Thyroid gland (tissue), 4 donors: ENCODE measurements around the gene KCNQ1. TPM values are rescaled to one million over a fixed set of nuclear protein-coding genes. Genes with fewer than 3 reads are reported as not detected.
A peak's percentile ranks its signal among the peaks of the same experiment; 100 is the strongest.

ENCODE experiments used
- DNase-seq, 2 donors: peaks; one replicate each; pipeline ENCODE4 v3.0.0-alpha.2; 2019
- H3K27ac ChIP-seq, 3 donors: fragments of 200-600 bp; sonication (generic); 1 replicate in 2 of 3; 2 replicates in 1 of 3; pipeline ENCODE4 v1.5.1; 2016 to 2019; ENCODE audit warnings: mild to moderate bottlenecking in 1 of 3, moderate library complexity in 1 of 3
- H3K27me3 ChIP-seq: fragments of 200-600 bp; sonication (generic); one replicate; pipeline ENCODE4 v1.5.1; 2019
- H3K36me3 ChIP-seq, 2 donors: fragments of 200-600 bp; sonication (generic); one replicate each; pipeline ENCODE4 v1.5.1; 2016 to 2019
- H3K4me1 ChIP-seq, 2 donors: fragments of 200-600 bp; sonication (generic); one replicate each; pipeline ENCODE4 v1.5.1; 2017 to 2019
- H3K4me3 ChIP-seq, 3 donors: fragments of 200-600 bp; sonication (generic); replicated peaks in 1 of 3; 1 replicate in 2 of 3; 2 replicates in 1 of 3; pipeline ENCODE4 v1.5.1; 2016; ENCODE audit warnings: mild to moderate bottlenecking in 1 of 3
- H3K9me3 ChIP-seq: fragments of 200-600 bp; sonication (generic); one replicate; pipeline ENCODE4 v1.5.1; 2017
- POLR2A ChIP-seq, 2 donors: fragments of 450-650 bp; IDR thresholded peaks; one replicate each; pipeline ENCODE4 v1.6.1; 2017; ENCODE audit warnings: antibody characterized with exemption in 2 of 2, mild to moderate bottlenecking in 2 of 2, moderate library complexity in 1 of 2
- WGBS, 2 donors: methylation state at CpG; one replicate each; pipeline ENCODE4 v1.1.5; 2017; 5-methylcytosine and 5-hydroxymethylcytosine counted together
- intact Hi-C: fragments of 100-400 bp; cut with DNase I; formaldehyde crosslinking; loops from one replicate; pipeline ENCODE4 v1.15.1; 2023
- total RNA-seq, 4 donors: library from RNA; depleted of rRNA; stranded (reverse); fragments of >200 nt; gene quantifications; one replicate each; pipeline ENCODE4 v1.2.3, GENCODE V29; 2016
- TF ChIP-seq, protein P1 (sequence below), 6 experiments: fragments of 200-600 bp in 3 of 6; fragments of 450-650 bp in 3 of 6; sonication (generic) in 3 of 6; IDR thresholded peaks; one replicate each; pipeline ENCODE4 v1.5.1; 2016 to 2019; ENCODE audit warnings: antibody characterized with exemption in 6 of 6, mild to moderate bottlenecking in 2 of 6, inconsistent platforms in 1 of 6, moderate library complexity in 1 of 6

The KCNQ1 gene
- total RNA-seq, 4 donors from 2014 or later = 51.3 to 103 (median 97.8) TPM

DNA sequence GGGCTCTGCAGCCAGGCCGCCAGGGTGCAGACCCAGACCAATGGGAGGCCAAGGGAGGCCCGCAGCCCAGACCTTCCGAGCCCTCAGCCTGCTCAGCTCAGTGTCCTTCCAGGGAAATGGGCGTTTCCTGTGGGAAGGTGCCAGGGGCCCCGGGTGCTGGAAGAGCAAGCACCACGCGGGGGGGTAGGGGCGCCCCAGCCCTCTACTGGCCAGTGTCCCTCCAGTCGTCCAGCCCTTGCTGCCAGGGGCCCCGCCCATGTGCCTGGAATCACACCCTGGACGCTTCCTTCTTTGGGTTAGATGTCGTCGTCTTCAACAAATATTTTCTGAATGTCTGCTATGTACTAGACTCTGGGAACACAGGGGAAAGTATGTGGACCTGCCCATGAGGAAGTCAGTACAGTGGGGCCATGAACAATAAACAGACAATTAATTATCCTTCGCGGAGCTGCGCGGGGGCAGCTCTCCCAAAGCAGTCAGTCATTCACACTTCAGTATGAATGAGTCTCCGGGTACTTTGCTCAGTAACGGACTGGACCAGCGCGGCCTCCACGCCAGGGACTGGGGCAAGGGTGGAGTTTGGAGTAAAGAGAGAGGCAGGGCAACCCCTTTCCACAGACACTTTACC is 380.6 kb downstream of the KCNQ1 start:
- H3K27me3 ChIP-seq = no peaks in the 10 kb centered on the region
- H3K4me3 ChIP-seq = no peak overlapping the region
- peak; percentile 30 to 37 for DNase-seq
- TF ChIP-seq POLR2A (IDR thresholded peaks at IDR 0.05) = no peak
- TF ChIP-seq, protein P1, sequence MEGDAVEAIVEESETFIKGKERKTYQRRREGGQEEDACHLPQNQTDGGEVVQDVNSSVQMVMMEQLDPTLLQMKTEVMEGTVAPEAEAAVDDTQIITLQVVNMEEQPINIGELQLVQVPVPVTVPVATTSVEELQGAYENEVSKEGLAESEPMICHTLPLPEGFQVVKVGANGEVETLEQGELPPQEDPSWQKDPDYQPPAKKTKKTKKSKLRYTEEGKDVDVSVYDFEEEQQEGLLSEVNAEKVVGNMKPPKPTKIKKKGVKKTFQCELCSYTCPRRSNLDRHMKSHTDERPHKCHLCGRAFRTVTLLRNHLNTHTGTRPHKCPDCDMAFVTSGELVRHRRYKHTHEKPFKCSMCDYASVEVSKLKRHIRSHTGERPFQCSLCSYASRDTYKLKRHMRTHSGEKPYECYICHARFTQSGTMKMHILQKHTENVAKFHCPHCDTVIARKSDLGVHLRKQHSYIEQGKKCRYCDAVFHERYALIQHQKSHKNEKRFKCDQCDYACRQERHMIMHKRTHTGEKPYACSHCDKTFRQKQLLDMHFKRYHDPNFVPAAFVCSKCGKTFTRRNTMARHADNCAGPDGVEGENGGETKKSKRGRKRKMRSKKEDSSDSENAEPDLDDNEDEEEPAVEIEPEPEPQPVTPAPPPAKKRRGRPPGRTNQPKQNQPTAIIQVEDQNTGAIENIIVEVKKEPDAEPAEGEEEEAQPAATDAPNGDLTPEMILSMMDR (IDR thresholded peaks at IDR 0.05) = no peak
- H3K36me3 ChIP-seq = no peaks in the 10 kb centered on the region
- WGBS, 2 donors = 60 to 80% methylated on average over 18 to 19 of the region's 22 CpGs
- H3K4me1 ChIP-seq = peaks cover 11 to 14% of the 10 kb centered on the region in 2 donors
- H3K27ac ChIP-seq = peak overlapping the region in 2 of 3 donors; percentile 32 to 67
- intact Hi-C loops = no loop called here
- H3K9me3 ChIP-seq = no peaks in the 10 kb centered on the region

DNA sequence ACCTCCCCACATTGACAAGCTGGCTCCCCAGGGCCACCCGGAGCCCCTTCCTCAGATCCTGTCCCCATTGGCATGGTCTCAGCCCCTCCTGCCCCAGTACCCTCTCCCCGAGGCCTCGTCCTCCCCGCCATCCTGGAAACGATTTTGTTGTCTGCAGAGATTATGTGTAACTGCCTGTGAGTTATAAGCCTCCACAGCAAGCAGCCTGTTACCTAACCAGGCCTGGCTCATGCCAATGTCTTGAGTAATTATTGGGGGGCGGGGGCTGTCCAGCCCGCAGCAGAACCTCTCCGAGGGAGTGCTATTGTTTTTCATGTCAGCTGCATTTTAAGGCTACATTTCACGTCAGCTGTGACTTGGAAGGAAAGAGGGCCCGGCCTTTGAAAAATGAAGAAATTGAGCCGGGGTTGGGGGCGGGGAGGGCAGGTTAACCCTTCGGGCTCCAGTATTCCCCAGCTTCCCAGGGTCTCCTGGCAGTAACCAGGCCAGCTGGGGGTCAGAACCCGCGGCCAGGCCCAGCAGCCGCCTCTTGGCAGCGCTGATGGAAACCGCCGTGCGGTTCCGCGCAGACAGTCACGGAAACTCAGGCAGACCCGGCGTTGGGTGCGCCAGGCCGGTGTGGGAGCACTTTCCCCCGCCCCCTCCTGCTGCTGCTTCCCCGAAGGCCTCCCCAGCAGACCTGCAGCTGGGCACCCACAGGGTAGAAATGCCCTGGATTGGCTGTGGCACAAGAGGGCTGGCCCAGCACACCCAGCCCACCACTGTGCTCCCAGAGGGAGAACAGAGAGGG is 381.3 kb downstream of the KCNQ1 start:
- 50 to 59% methylated on average over 21 to 27 of the region's 29 CpGs for WGBS, 2 donors
- TF ChIP-seq, protein P1 (IDR thresholded peaks at IDR 0.05) = no peak
- TF ChIP-seq POLR2A (IDR thresholded peaks at IDR 0.05) = no peak
- no peaks in the 10 kb centered on the region for H3K36me3 ChIP-seq
- DNase-seq = peak; percentile 30 to 59
- intact Hi-C loops = no loop called here
- H3K27ac ChIP-seq = peak overlapping the region in 2 of 3 donors; percentile 32 to 67
- H3K9me3 ChIP-seq = no peaks in the 10 kb centered on the region
- H3K4me3 ChIP-seq = no peak overlapping the region
- H3K27me3 ChIP-seq = no peaks in the 10 kb centered on the region
- H3K4me1 ChIP-seq = peaks cover 11 to 14% of the 10 kb centered on the region in 2 donors

DNA sequence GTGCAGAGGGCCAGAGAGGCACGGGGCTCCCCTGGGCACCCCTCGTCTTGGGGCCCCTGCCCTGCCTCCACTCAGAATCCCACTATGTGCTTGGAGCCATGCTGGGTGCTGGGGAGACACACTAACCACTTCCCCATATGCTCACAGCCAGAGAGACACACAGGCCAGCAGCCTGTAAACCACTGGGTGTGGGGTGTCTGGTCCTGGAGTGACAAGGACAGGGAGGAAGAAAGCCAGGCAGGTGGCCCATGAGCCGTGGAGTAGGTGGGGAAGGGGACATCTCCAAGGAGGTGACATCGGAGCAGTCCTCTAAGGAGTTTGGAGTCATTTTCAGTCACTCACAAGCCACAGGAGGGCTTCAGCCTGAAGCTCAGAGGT is 381.9 kb downstream of the KCNQ1 start:
- no peak for DNase-seq
- H3K4me1 ChIP-seq = peaks cover 11 to 14% of the 10 kb centered on the region in 2 donors
- intact Hi-C loops = no loop called here
- H3K36me3 ChIP-seq = no peaks in the 10 kb centered on the region
- no peaks in the 10 kb centered on the region for H3K9me3 ChIP-seq
- no peak for TF ChIP-seq POLR2A (IDR thresholded peaks at IDR 0.05)
- TF ChIP-seq, protein P1 (IDR thresholded peaks at IDR 0.05) = no peak
- H3K27me3 ChIP-seq = no peaks in the 10 kb centered on the region
- peak overlapping the region in 2 of 3 donors; percentile 15 to 67 for H3K27ac ChIP-seq
- WGBS, 2 donors = 81 to 84% methylated on average over 2 to 4 of the region's 4 CpGs
- H3K4me3 ChIP-seq = no peak overlapping the region

DNA sequence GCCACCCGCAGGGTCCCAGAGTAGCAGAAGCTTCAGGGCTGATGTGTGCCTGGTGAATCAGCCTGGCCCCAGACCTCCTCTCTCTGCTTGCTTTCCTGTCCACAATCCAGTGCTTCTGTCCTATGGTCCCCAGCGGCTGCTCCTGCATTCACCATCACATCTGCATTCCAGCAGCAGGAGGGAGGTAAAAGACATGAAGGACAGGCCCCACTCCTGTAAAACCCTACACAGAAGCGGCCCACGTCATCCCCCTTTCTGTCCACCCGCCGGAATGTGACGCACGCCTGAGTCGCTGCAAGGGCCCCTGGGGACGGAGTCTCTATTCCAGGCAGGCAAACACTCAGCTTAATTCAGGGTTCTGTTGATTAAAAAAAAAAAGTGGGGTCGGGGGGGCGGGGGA is 382.4 kb downstream of the KCNQ1 start:
- H3K9me3 ChIP-seq = no peaks in the 10 kb centered on the region
- WGBS, 2 donors = 85 to 91% methylated on average over 12 of the region's 12 CpGs
- intact Hi-C loops = no loop called here
- H3K36me3 ChIP-seq = no peaks in the 10 kb centered on the region
- H3K27ac ChIP-seq = no peak overlapping the region
- H3K4me3 ChIP-seq = no peak overlapping the region
- TF ChIP-seq POLR2A (IDR thresholded peaks at IDR 0.05) = no peak
- TF ChIP-seq, protein P1 (IDR thresholded peaks at IDR 0.05) = no peak
- peaks cover 11 to 14% of the 10 kb centered on the region in 2 donors for H3K4me1 ChIP-seq
- DNase-seq = no peak
- H3K27me3 ChIP-seq = no peaks in the 10 kb centered on the region

DNA sequence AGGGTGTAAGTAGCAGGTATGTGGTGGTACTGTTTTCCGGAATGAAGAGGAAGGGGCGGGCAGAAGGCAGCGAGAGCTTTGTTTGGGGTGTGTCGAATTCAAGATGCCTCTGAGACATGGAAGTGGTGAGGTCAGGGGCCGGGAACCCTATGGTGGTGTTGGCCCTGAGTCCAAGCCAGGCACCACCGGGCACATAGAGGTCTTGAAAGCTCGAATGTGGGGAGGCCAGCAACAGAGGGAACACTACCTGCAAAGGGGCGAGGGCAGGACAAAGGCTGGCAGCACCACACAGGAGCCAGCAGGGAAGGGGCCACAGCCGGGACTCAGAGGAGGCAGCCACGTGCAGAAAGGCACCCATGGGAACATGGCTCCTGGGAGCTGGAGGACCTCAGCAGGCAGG is 383.0 kb downstream of the KCNQ1 start:
- Histone ChIP-seq H3K27me3 (no peaks in the 10 kb centered on the region), H3K4me3 (no peak overlapping the region), H3K27ac (no peak overlapping the region), H3K9me3 (no peaks in the 10 kb centered on the region), H3K36me3 (no peaks in the 10 kb centered on the region), H3K4me1 (peaks cover 11 to 14% of the 10 kb centered on the region in 2 donors)
- WGBS, 2 donors = 90 to 92% methylated on average over 10 of the region's 10 CpGs
- DNase-seq = no peak
- intact Hi-C loops = no loop called here
- TF ChIP-seq, protein P1 (IDR thresholded peaks at IDR 0.05) = no peak
- TF ChIP-seq POLR2A (IDR thresholded peaks at IDR 0.05) = no peak
